ENCODE data around the gene GPR146.

Gene GPR146

DNA sequence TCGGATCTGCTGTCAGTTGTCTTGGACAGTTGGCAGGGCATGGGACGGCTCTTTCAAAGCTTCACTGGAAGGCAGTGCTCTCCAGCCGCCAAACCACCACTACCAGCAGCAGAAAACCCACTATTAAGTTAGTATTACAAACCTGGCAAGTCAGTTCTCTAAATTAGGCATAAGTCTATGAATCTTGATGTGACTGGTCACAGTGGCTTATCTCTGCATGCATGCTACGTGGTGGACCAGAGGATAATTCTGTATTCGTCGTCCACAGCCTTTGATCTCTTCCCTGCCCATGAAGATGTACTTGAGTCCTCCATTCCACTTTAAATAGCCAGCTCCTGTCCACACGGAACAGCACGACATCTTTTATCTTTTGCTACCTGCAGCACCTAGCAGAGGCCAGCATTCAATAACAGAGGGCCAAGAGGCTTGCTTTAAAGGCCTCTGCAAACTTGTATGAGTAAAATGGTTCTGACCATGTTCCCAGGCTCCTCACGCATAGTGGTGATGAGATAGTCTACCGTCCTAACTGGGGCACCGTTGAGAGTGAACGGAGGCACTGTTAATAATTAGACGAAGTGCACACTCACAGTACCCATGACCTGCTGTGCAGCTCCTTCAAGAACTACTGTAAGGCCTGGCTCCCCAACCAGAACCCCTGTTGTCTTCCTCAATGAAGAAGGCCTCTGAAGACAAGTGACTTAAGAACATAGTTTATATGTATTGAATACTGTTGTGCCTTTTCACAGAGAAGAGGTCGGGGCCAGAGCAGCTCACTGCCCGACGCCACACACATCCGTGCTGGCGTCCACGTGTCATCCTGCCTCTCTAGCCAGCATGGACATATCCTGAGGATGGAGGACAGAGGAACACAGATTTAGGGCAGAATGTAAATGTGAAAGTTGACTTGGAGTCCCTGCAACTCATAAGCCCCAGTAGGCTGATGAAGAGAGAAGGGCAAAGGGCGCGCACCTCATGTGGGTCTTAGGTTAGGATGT is 1.0 kb downstream of the GPR146 start:
- no peak for TF ChIP-seq JUND (IDR thresholded peaks at IDR 0.05; ENCODE audit: low read depth)
- DNase-seq (ENCODE audit: low read depth in 1 of 2, low spot score in 1 of 2): no peak
- in situ Hi-C loops (cut with HindIII; ENCODE audit: low pct_unique_long_range_greater_than_20kb, low sequenced_read_pairs): no loop called here

DNA sequence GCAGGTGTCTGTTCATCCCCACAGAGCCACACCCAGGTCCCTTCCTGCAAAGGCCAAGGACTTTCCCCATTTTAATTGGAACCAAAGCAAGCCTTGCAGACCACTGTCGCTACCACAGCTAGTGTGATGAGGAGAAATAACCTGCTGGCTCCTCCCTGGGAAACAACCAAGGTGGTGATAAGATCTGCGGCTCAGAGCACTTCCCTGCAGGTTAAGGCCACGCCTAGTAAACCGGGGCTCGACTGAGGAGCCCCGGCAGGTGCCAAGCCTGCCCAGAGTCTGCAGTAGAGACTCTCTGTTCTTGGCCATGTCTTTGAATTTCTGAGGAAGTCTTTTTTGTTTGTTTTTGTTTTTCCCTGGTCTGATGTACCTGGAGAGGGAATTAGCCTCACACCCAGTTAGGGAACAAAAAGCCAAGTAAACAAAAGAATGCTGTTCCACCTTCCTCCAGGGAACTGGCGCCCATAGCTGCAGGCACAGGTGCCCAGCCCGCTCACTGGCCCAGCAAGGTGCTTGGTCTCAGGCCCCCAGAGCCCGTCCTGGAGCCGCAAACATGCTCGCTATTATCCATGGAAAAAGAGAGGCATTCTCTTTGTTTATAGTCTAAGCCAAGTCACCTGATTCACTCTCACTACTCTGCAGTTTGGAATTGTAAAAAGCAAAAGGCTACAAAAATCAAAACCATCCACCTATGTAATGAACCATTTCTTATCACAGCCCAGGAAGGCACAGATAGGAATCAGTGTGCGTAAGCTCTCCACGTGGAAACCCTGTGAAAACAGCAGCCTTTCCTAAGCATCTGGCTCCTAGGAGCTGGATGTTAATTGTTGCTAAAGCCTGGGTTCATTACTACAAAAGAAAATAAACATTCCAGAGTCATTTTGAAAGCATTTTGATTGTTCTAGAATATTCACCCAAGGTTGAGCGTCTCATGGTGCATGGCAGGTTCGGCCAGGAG is 2.7 kb downstream of the GPR146 start:
- in situ Hi-C loops (cut with HindIII; ENCODE audit: low pct_unique_long_range_greater_than_20kb, low sequenced_read_pairs): no loop called here
- no peak for TF ChIP-seq JUND (IDR thresholded peaks at IDR 0.05; ENCODE audit: low read depth)
- peak; percentile 83 to 96 for DNase-seq (ENCODE audit: low read depth in 1 of 2, low spot score in 1 of 2)

DNA sequence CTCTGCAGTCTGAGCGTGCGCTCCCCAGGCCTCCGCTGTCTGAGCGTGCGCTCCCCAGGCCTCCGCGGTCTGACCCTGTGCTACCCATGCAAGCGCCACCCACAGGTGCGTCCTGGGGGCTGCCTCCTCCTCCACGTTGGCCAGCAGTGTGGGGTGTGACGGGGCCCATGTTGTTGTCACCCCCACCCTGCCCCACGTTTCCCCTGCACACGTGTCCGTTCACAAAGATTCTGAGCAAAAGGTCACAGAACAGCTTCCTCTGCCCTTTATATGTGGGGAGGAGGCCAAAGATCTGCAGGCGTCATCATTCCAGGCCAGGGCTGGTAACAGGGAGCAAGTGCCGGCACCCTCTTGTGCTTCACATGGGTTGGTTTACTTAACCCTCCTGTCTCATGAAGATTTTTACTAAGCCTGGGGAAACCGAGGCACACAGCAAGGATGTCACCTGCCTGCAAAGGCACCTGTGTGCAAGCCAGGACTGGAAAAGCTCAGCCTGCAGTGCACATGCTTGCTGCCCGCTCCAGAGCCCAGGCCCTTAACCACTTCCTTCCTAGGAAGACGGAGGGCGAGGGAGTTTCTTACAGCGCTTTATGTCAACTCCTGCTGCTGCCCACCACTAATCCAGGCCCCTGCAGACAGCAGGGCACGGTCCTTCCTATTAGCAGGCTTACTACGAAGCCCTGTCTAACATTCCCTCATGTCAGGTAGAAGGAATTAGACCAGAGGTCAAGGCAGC is 4.8 kb downstream of the GPR146 start:
- no peak for TF ChIP-seq JUND (IDR thresholded peaks at IDR 0.05; ENCODE audit: low read depth)
- in situ Hi-C loops (cut with HindIII; ENCODE audit: low pct_unique_long_range_greater_than_20kb, low sequenced_read_pairs): no loop called here
- DNase-seq (ENCODE audit: low read depth in 1 of 2, low spot score in 1 of 2): no peak

DNA sequence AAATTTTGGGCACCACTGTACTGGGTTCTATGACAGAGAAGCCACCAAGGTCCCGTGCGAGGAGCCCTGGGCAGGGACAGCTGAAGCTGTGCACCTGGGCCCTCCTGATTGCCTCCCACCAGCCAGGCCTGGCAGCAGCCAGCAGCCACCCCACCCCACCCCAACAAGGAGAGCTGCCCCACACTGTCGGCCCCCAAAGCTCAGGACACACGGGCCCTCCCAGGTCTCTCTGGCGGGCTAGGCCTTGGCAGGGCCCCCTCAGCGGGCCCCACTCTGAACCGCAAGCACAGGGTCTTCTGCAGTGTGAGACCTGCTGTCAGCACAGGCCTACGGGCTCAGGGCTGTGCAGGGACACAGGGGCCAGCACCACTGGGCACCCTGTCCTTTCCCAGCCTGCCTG is 5.5 kb downstream of the GPR146 start:
- in situ Hi-C loops (cut with HindIII; ENCODE audit: low pct_unique_long_range_greater_than_20kb, low sequenced_read_pairs): no loop called here
- TF ChIP-seq JUND (IDR thresholded peaks at IDR 0.05; ENCODE audit: low read depth): no peak
- DNase-seq (ENCODE audit: low read depth in 1 of 2, low spot score in 1 of 2): no peak

DNA sequence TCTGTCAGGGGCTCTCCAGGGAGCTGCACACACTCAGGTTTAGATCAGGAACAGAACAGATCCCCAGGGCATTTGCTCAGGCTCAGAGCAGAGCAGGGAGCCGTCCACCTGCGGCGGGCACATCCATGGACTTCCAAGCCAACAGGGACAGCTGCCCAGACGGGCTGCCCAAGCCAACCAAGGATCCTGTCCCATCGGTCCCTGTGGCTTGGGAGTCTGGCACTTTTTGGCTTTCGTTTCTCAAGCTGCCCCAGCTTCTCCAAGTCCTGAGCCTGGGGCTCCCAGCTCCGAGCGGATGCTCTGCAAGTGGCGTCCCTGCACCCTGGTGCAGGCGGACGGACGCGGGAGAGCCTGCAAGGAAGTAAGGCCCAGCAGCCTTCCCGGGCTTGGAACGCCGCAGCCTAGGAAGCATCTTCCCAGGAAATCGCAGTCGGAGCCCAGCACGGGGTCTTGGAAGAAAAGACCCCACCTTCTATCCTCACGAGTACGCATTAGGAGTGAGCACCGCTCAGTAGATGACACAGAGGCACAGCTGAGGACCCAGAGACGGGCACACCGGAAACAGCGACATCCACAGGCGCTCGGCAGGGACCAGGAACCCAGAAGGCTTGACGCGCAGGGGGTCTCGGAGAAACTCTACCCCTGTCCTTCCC is 6.0 kb downstream of the GPR146 start:
- in situ Hi-C loops (cut with HindIII; ENCODE audit: low pct_unique_long_range_greater_than_20kb, low sequenced_read_pairs): no loop called here
- TF ChIP-seq JUND (IDR thresholded peaks at IDR 0.05; ENCODE audit: low read depth): no peak
- DNase-seq (ENCODE audit: low read depth in 1 of 2, low spot score in 1 of 2): no peak

DNA sequence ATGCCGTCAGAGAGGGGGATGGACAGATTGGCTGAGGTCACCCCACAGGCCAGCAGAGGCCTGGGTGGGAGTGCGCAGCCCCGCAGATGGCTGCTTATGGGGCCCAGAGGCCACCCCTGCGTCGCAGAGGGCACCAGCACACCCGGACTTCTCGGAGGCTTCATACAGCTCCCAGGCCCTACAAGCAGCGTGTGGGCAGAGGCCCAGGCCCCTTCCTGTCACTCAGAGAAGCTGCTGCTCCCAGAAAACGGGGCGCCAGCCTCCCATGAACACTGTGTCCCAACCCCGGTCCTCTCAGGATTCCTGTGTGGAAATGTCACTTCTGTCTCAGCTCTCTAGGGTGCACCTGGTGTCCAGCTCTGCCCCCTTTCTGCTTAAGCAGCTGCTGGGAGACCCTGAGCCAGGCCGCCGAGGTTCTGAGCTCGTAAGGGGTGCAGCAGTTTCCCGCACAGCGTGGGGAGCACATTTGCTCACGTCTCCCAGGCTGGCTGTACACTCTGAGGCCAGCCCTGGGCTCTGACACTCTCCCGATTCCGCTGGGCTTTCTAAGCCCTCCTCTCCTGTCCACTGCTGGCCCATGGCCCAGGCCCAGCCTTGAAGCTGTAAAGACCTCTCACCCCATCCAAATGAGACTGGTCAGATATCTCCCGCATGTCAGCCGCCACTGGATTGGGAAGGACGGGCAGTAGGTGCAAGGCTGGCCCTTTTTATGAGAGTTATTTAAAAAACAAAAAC is 6.8 kb downstream of the GPR146 start:
- in situ Hi-C loops (cut with HindIII; ENCODE audit: low pct_unique_long_range_greater_than_20kb, low sequenced_read_pairs): no loop called here
- no peak for DNase-seq (ENCODE audit: low read depth in 1 of 2, low spot score in 1 of 2)
- no peak for TF ChIP-seq JUND (IDR thresholded peaks at IDR 0.05; ENCODE audit: low read depth)

DNA sequence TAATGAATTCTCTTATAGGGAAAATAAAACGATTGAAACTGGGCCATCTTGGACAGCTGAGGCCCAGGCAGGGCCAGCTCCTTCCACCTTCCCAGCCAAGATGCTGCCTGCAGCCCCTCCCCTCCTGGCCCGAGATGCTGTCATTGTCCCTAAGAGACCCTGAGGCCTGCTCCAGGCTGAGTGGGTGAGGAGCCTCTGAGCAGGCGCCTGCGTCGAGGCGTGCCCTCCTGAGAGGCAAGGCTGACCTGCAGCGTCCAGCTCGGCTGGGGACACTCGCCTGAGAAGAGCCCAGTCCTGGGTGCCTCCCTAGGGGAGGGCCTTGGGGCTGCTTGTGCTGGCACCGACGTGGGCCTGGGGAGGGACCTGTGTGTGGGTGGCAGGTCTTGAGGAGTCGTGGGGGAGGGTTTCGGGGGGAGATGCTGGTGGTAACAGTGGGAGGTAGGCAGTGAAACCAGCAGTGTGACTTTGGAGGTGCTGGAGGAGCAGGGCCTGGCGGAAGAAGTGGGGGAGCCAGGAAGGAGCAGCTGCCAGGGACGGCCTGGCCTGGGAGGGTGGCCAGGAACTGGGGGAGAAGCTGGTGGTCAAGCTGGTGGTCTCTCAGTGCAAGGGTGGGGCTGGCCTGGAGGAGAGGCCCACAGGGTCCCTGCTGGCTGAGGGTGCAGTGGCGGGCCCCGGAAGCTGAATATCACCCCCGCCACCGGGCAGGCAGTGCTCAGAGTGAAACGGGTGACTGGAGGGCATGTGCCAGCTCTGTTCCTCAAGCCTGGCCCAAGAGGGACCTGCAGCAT is 7.9 kb downstream of the GPR146 start:
- no peak for TF ChIP-seq JUND (IDR thresholded peaks at IDR 0.05; ENCODE audit: low read depth)
- DNase-seq (ENCODE audit: low read depth in 1 of 2, low spot score in 1 of 2): no peak
- in situ Hi-C loops (cut with HindIII; ENCODE audit: low pct_unique_long_range_greater_than_20kb, low sequenced_read_pairs): no loop called here

DNA sequence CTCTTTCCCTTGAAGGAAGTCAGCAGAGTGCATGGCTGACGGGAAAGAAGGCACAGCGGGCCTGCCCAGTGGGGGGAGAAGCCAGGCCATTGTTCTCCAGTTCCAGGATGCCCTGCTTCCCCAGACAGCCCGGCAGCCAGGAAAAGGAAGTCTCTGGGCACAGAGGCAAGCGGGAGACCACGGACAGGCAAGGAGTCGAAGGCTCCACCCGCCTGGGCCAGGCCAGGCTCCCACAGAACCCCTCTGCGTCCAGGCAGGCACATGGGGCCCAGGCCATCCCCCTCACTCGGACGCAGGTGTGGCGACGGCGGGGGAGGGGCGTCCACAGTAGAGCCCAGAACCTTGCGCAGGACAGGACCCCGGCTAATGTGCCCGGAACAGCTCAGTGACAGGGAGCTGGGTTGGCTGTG is 8.7 kb downstream of the GPR146 start:
- no peak for TF ChIP-seq JUND (IDR thresholded peaks at IDR 0.05; ENCODE audit: low read depth)
- in situ Hi-C loops (cut with HindIII; ENCODE audit: low pct_unique_long_range_greater_than_20kb, low sequenced_read_pairs): no loop called here
- DNase-seq (ENCODE audit: low read depth in 1 of 2, low spot score in 1 of 2): no peak

DNA sequence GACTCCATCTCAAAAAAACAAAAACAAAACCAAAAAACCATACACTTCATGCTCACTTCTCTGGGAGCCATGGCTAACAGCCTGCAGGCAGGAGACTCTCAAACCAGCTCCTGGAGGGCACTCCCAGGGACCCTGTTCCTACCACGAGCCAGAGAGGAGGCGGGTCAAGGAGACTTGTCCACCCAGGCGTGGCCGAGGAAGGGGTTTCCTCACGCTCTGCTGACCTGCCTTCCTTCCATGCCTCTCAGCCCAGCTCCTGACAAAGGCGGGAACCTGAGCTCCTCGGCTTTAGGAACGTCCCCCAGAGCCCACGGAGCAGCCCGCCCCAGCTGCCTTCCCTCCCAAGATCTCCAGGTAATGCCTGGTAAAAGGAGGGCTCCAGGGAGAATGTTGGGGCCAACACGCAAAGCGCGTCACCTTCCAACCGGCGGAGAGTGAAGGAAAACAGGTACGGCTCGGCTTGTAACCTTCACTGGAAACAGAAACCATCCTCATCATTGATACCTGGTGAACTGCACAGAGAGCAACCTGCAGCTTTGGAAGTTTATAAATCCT is 9.5 kb downstream of the GPR146 start:
- in situ Hi-C loops (cut with HindIII; ENCODE audit: low pct_unique_long_range_greater_than_20kb, low sequenced_read_pairs): no loop called here
- no peak for TF ChIP-seq JUND (IDR thresholded peaks at IDR 0.05; ENCODE audit: low read depth)
- DNase-seq (ENCODE audit: low read depth in 1 of 2, low spot score in 1 of 2): no peak

DNA sequence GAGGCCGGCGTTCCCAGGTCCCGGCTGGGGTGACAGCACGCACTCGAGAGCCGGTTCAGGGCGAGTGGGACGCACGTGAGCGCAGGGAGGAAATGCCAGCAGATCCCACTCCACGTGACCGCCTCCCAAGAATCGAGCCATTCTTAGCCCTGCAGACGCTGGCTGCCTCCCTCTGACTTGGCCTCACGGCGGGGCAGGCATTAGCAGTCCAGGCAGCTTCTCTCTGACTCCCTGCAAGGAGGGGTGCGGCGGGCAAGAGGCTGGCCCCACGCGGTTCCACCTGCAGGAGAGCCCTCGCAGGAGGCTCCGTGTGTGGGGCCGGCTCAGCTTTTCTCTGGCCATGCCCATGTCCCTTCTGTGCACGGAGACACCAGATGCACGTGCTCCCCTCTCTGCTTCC is 10.1 kb downstream of the GPR146 start:
- TF ChIP-seq JUND (IDR thresholded peaks at IDR 0.05; ENCODE audit: low read depth): no peak

More for the DNA sequence above, 10.1 kb downstream of the GPR146 start:
- no peak for DNase-seq (ENCODE audit: low read depth in 1 of 2, low spot score in 1 of 2)
- in situ Hi-C loops (cut with HindIII; ENCODE audit: low pct_unique_long_range_greater_than_20kb, low sequenced_read_pairs): no loop called here
